Measurements from ENCODE around the gene NDNF.

The NDNF gene

DNA sequence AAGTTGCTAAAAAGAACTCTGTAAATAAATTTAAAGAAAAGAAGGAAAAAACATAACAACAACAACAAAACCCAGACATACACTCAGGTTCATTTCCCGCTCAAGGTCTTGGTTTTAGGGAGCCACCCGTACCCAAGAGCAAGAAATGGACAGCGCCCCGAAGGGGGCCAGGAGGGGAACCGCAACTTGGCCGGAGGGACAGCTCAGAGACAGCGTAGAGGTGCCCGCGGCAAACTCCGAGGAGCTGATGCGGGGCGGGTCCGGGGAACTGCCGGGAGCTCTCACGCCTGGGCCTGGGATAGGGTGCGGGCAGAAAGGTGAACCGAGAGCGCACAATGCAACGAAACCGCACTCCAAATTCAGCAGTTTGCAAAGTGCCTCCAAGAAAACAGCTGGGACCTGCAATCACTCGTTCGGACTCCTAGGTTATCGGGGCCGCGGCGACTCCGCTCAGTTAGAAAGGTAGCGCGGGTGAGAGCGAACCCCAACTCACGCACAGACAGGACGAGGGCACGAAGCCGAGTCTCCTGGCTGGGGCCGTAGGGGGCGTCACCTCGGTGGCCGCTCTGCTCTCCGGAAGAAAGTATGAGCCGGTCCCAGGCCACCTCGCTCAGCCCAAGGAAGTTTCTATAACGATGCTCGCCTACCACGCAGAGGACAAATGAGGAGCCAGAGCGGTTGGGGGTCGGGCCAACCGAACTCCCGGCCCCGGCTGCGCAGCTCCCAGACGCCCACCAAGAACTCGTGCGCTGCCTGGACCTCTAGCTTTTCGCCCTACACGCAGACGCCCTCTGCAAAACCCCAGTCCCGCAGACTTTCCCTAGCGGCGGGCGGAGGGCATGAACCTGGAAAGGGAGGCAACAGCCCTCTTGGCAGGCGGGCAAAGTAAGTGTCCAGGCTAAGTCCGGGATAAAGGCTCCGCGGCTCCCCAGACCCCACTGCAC lies 1.4 kb downstream of the NDNF start:
- DNase-seq (ENCODE audit: low spot score), result peak; percentile 14

DNA sequence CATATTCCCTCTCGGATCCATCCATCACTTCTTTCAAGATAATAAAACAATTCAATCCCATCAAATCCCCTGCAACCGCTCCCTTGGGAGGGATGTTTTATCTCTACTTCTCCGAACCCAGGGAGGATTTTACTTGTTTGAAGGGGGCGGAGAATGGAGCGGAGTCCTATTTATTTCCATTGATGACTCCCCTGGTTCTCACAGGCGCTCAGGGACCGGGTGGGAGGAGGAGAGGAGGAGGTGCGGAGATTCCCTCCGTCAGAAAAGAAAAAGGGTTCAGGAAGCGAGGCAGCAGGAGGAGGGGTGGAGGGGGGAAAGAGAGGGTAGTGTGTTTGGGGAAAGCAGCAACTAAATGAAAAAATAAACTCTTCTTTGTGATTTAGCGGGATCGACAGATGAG lies 2.1 kb downstream of the NDNF start:
- DNase-seq (ENCODE audit: low spot score), result no peak

DNA sequence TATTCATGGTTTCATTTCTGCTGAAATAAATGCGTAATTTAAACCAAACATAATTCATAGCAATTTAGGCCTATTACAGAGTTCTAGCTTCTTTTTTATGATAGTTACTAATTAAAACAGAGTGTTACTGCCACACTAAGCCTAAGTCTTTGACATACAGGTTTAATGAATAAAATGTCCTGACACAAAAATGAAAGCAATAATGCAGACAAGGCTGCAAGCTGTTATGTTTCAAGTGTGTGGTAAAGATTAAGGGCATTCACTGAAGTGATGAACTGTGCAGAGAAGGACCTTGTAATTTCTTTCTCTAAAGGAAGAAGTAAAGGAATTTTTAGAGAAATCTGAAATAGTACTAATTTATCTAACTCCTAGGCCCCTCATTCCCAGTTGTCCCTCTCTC lies 2.9 kb downstream of the NDNF start:
- DNase-seq (ENCODE audit: low spot score), result no peak

DNA sequence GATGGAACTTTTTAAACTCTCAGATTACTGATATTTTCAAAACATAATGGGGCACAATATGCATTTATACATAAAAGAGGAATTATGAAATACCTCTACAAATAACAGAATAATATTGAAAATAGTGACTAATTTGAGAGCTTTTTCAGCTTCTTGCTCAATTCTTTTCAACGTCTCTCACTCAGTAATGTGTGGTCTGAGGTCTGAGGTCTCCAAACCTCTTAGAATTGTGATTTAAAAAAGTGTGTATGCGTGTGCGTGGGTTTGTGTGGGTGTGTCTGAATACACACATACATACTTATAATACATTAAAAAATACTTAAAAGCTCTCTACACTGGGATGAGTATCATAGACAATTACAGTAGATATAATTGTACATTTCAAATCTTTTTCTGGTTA lies 7.9 kb downstream of the NDNF start:
- no peak for DNase-seq (ENCODE audit: low spot score)

DNA sequence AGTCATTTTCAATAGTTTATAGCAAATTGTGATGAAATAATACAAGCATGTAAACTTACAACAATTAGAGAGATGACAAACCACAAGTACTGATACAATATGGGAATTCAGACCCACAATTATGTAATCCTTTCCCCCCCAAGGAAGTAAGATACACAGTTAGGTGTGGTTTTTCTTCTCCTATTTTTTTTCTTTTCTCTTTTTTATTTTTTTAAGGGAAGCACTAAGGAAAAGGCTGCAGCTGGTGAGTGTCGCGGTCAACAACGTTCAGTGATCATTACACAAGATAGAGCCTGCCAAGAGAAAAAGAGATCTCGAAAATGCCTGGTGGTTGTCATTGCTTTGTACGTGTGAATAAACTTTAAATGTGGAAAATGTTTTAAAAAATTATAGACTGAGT lies 9.8 kb downstream of the NDNF start:
- DNase-seq (ENCODE audit: low spot score), result no peak

DNA sequence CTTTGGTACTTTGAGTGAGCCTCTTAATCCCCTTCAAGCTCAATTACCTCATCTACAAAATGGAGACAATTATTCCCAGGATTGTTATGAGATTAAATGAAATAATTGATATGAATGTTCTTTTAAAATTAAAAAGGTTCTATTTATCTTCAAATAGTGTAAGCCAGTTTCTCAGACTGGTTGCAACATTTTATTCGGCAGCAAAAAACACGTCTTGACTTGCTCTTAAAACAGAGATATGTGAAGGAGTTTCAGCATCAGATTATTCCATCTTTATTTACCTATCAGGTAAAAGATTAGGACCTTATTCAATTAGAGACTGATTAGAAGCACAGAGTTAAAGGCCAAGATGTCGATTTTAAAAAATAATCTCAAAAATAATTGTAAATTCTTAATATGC lies 10.5 kb downstream of the NDNF start:
- no peak for DNase-seq (ENCODE audit: low spot score)

DNA sequence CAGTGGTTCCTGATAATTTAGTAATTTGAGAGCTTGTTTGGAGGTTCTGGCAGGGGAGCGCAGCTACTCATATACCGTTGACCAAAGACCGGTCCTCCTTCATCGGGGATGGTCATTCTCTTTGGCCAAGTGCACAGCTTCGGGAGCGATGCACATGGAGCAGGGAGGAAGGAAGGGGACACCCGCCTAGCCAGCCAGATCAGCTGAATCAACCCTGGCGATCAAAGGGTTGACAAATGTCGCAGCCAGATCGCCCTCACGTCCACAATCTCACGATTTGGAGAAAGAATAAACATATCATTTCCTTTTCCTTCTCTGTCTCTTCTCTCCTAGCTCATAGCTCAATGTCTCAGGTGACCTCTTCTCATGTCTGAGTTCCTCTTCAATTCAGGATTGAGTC lies 11.1 kb downstream of the NDNF start:
- DNase-seq (ENCODE audit: low spot score), result no peak

DNA sequence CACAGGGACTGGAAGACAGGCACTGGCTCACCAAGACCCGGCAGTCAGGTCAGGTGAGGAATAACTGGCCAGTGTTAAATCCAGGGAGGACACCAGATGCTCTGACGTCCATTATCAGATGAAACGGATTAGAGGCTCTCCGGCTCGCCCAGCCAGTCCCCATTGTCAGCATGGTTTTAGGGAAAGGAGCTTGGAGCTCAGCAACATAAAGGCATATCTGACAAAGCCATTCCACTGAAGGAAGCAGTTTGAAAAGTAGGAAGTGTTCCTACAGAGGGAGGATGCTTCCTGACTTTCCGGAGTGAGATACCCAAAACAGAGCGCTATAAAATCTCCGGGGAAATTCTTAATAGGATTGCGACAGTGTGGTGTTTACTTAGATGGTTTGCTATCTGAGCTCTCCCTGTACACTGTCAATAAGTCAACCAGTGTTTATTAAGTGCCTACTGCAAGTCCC lies 14.8 kb downstream of the NDNF start:
- DNase-seq (ENCODE audit: low spot score), result no peak

DNA sequence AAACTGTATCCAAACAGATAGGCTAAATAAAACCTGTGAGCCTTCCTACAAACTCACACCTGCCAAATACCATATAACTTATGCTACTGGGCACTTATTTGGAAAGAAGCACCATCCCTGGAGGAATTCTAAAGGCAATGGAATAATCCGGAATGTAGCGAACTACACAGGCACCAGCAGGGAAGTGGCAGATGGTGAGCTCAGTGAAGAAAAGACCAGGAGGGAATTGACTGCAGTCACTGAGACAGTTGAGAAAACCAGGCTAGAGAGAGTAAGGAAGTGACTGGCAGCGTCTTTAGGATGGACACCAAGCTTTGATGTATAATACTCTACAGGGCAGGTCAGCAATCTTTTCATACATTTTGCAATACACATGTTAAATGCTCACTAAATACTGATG lies 16.3 kb downstream of the NDNF start:
- no peak for DNase-seq (ENCODE audit: low spot score)

DNA sequence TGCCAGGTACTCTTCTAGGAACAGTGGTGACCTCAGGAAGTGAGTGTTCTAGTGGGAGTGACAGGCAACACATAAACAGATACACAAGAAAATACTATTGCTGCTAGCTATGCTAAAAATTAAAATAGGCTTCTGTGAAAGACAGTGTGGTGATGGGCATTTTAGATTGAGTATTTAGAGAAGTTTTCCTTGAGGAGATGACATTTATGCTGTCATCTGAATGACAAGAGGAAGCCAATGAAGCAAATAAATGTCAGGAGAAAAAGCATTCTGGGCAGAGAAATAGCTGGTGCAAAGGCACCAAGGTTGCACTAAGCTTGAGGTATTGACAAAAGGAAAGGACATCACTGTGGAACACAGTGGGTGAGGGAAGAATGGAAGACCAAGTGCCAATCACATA lies 18.0 kb downstream of the NDNF start:
- no peak for DNase-seq (ENCODE audit: low spot score)

DNA sequence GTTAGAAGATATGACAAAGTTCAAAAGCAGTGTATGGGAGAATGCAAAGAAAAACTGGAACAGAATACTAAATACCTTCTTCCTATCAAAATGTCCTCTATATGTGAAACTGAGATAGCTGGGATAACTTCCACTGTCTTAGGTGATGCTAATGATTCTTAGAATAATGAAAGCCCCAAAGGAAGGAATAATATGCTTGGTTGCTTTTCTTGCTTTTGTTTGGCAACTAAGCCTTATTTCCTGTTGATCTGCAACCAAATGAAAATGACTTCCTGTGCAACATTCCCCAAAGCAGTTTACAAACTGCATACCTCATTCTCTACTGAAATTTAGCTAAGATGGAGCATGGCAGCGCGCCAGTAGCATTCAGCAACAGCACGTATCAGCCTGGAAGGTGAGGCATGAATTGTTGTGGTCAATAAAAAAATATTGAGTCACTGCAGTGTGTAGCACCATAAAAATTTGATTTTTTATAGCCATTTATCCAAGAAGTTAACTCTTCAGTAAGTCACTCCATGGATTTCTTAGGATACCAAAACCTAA lies 18.7 kb downstream of the NDNF start:
- no peak for DNase-seq (ENCODE audit: low spot score)

DNA sequence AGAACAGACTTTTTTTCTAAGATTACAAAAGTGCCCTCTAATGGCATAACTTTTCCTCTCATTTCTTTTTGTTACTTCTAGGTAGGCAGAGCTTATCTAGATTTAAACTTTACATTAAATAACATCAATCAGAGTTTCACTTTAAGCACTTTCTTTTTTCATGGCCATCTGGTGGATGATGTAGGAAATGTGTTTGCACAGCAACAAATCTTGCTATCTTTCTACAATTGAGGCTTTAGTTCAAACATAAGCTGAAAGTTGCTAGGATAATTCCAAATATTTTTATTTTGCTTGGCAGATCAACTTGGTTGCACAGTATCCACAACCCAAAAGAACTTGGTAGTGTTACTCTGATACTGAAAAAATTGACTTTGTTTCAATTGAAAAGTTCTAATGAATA lies 22.0 kb downstream of the NDNF start:
- DNase-seq (ENCODE audit: low spot score), result no peak

DNA sequence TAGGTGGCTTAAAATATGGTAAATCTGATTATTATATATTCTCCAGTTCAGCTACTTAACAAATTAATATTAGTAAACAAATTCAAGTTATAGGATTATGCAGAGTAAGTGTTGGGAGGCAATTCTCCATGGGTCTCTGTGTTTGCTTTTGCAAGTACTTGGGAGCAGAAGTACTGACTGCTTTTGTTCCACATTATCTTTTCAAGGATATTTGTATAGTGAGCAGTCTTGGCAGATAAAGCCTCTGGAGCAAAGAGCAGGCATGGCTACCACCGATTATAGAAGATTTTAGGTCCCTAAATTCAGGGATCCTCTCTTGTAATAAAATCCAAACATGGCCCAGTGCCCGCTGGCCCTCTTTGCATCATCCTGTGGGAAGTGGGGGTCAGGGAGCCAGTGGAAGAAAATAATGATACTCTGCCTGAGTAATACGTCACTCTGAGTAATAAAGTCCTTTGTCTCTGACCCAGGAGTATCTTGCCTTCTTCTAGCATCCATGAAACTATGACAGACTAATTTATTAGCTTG lies 23.2 kb downstream of the NDNF start:
- no peak for DNase-seq (ENCODE audit: low spot score)

DNA sequence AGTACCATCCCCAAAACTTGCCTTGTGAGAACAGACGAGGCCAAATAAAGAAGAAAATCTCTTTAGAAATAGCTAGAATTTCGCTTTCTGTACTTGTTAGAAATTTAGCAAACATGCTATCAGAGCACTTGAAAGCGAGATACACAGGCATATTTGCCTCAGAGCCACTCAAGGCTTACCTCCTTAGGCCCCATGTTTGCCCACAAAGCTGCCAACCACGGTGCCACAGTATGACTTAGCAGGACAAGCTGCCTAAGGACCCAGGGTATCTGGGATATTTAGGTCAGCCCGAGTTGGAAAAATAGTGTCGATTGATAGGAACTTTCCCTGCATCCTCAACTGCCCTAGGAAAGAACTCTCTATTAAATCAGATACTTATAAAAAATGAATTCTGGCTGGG lies 24.2 kb downstream of the NDNF start:
- DNase-seq (ENCODE audit: low spot score), result no peak

DNA sequence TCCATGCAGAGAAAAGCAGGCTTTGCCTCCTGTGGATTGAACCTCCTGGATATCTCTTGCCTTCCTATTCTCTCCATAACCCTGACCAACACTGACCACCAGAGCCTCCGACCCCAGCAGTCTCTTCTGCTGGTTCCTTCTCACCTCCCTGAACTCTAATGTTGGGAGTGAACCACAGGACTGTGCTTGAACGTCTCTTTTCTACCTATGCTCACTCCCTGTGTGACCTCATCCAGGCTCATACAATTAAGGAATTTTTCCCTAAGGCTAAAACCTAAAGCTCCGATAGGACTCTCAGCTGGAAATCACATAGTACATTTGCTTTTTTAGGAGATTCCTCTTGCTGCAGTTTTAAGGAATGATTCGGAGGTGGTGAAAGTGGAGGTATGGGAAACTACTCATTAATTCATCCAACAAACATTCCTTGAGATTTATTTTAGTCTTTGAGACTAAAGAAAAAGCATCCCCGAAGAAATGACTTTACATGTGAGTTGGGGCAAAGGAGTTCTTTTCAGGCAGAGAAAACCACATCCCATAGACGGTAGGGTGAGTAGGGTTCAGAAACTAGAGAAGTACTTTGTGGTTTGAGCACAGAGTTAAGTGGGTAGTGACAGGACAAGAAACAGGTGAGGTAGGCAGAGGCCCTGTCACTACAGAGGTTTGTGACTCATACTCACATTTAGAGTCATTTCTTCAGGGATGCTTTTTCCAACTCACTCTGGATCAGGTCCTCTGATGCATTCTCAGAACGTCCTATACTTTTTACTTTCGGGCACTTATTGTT lies 30.8 kb downstream of the NDNF start:
- DNase-seq (ENCODE audit: low spot score), result peak; percentile 15

DNA sequence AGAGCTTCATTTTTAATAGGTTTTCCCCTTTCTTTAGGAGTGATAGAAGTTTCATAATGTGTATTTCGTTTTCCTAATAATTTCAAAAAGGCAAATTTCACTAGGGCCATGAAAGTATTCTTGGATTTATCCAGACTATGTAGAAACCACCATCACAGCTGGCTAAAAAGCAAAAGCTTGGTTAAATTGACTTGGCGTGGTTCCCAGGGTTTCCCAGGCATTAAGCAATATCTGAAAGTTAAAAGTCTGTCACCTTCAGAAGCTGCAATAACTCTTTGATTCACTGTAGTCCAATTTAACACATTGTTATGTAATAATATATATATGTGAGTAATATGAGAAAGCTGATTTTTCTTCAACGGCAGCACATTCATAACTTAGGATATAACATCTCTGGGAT lies 38.3 kb downstream of the NDNF start:
- DNase-seq (ENCODE audit: low spot score), result no peak

DNA sequence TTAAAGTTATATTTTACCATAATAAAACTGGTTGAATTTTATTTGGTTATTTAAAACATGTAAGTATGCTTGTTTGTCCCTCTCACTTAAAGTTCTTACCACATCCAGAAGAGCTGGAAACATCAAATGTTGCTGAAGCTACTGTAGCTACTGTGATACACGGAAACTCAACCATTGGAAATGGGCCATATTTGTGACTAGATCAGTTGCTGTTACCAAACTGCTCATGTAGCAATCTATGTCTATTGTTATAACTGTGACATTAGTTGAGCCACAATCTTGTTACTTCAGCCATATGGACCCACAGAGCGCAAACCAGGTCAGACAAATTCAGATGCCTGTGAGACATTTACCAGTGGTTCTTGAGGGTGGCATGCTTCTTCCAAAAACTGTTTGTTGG lies 41.6 kb downstream of the NDNF start:
- DNase-seq (ENCODE audit: low spot score), result no peak

DNA sequence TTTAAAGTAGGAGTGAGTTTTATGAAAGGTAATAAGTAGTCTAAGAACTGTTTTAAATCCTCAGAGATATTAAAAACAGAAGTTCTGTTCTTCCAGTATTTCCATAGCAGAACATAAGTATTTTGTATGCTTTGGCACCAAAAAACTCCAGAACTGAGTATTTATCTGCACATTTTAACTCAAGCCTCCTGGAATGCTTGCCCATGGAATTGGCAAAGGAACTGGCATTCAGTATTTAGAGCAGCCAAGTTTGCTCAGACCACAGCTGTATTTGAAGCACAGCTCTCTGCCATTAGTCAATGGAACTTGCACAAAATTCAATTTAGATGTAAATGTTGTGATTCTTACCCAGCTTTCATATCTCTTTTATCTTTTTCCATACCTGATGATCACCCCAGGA lies 42.2 kb downstream of the NDNF start:
- no peak for DNase-seq (ENCODE audit: low spot score)

DNA sequence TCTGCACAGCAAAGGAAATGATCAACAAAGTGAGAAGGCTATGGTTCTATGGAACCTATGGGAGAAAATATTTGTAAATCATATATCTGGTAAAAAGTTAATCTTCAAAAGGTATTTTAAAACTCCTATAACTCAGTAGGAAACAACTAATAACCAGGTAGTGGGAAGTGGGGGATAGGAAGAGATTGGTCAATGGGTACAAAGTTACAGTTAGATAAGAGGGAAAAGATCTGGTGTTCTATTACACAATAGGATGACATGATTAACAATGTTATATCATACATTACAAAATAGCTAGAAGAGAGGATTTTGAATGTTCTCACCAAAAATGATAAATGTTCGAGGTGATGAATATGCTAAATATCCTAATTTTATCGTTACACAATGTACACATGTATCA lies 46.3 kb downstream of the NDNF start:
- DNase-seq (ENCODE audit: low spot score), result no peak

DNA sequence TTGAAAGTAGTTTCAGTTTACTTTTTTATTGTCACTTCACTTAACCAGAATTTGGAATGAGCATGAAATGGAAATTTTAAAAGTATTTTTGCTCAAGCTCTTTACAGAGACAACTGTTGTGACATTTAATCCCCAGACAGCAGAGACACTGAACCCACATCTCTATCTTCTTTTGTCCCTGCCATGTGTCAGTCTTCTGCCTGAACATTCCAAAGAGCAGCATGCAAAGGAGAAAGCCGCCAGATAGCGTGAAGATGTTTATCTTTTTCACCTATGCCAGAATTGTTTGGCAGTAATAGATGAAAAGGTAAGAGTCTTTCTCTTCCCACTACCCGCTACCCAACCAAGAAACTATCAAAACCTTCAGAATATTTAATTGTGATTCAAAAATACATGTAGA lies 46.8 kb downstream of the NDNF start:
- no peak for DNase-seq (ENCODE audit: low spot score)

DNA sequence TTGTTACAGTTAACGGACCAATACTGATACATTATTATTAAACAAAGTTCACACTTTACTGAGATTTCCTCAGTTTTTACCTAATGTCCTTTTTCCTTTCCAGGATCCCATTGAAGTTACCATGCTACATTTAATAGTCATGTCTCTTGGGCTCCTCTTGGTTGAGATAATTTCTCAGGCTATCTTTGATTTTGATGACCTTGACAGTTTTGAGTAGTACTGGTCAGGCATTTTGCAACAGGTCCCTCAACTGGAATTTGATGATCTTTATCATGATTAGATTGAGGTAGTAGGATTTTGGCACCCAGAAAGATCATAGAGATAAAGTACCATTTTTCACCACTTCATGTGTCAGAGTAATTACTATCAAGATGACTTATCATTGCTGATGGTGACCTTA lies 53.8 kb downstream of the NDNF start:
- no peak for DNase-seq (ENCODE audit: low spot score)

DNA sequence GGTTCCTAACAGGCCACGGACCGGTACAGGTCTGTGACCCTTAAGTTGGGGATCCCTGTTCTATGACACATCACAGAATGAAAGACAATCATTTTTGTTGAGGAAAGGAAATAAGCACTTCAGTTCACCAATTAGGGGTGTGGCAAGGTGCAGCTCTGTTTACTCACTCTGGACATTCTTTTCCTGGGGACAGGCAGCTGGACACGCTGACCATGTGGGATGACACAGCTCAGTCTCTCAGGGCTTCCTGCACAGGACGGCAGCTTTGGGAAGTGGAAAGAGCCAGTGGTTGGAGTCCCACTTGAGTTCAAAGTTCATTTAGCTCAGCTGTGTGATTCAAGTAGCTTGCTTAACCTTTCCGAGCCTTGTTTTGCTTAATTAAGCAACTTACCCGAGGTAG lies 55.7 kb downstream of the NDNF start:
- no peak for DNase-seq (ENCODE audit: low spot score)

DNA sequence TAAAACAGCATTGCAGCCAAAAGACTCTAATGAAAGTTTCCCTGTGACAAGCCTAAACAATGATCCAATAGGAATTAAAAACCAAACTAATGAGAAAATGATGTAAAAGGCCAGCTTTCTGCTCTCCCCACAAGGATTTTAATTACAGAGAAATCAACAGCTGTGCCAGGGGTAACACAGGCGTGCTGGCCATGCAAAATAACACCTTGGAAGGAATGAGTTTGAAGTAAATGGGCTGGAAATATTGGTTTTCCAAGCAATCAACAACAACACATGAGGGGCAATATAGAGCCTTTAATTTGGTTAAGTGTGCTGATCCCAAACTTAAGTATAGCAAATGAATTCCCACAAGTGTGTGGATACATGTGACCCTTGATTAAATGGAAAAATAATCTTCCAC lies 56.9 kb downstream of the NDNF start:
- DNase-seq (ENCODE audit: low spot score), result no peak

All from CD4-positive, alpha-beta T cell treated with Interleukin-2 at 100 ng/mL for 4 hours (primary cell).